Measurements from ENCODE around the gene VPS13C. TPM values are rescaled to one million over a fixed set of nuclear protein-coding genes. Genes with fewer than 3 reads are reported as not detected.

Gene VPS13C
- total RNA-seq: 60.2 and 67.5 TPM in 2 replicates
- long read RNA-seq, partial matches to known transcripts: 159 of 181 reads
- long read RNA-seq, other reads (novel, unspliced or antisense): 21 of 181 reads

GRCh38 chr15:62060113-62060895, at the start of gene VPS13C:
TSS of gene VPS13C (minus strand) at chr15:62060447. CDS start at chr15:62060374, 73 bp downstream.
- peak within 1 kb of the TSS; percentile 85 for H3K4me3 Mint-ChIP-seq (ENCODE audit: unreplicated experiment)
- H3K9me3 Mint-ChIP-seq (ENCODE audit: unreplicated experiment): no peaks in the 10 kb centered on the region
- peaks cover 30% of the 10 kb centered on the region for H3K4me1 Mint-ChIP-seq (ENCODE audit: unreplicated experiment)
- H3K27me3 Mint-ChIP-seq (ENCODE audit: unreplicated experiment): peaks cover 6% of the 10 kb centered on the region
- H3K36me3 Mint-ChIP-seq (ENCODE audit: unreplicated experiment): peaks cover 3% of the 10 kb centered on the region
- peak; percentile 98 for DNase-seq (ENCODE audit: extremely low spot score, unreplicated experiment)
- TF ChIP-seq CTCF (IDR thresholded peaks at IDR 0.05): peak; percentile 75
- peak within 1 kb of the TSS; percentile 92 for H3K27ac Mint-ChIP-seq (ENCODE audit: unreplicated experiment)

GRCh38 chr15:62109437-62109836, 49.2 kb upstream of the VPS13C start:
- no peak for TF ChIP-seq CTCF (IDR thresholded peaks at IDR 0.05)
- DNase-seq (ENCODE audit: extremely low spot score, unreplicated experiment): no peak
- peaks cover 22% of the 10 kb centered on the region for H3K4me1 Mint-ChIP-seq (ENCODE audit: unreplicated experiment)
- H3K27ac Mint-ChIP-seq (ENCODE audit: unreplicated experiment): no peak overlapping the region
- no peak overlapping the region for H3K4me3 Mint-ChIP-seq (ENCODE audit: unreplicated experiment)
- no peaks in the 10 kb centered on the region for H3K36me3 Mint-ChIP-seq (ENCODE audit: unreplicated experiment)
- H3K9me3 Mint-ChIP-seq (ENCODE audit: unreplicated experiment): no peaks in the 10 kb centered on the region
- no peaks in the 10 kb centered on the region for H3K27me3 Mint-ChIP-seq (ENCODE audit: unreplicated experiment)

GRCh38 chr15:62108411-62108810, 48.2 kb upstream of the VPS13C start:
- no peaks in the 10 kb centered on the region for H3K9me3 Mint-ChIP-seq (ENCODE audit: unreplicated experiment)
- H3K36me3 Mint-ChIP-seq (ENCODE audit: unreplicated experiment): no peaks in the 10 kb centered on the region
- no peak overlapping the region for H3K4me3 Mint-ChIP-seq (ENCODE audit: unreplicated experiment)
- peaks cover under 1% of the 10 kb centered on the region for H3K27me3 Mint-ChIP-seq (ENCODE audit: unreplicated experiment)
- peaks cover 22% of the 10 kb centered on the region for H3K4me1 Mint-ChIP-seq (ENCODE audit: unreplicated experiment)
- H3K27ac Mint-ChIP-seq (ENCODE audit: unreplicated experiment): no peak overlapping the region
- TF ChIP-seq CTCF (IDR thresholded peaks at IDR 0.05): no peak
- no peak for DNase-seq (ENCODE audit: extremely low spot score, unreplicated experiment)

- H3K27ac Mint-ChIP-seq (ENCODE audit: unreplicated experiment): no peak overlapping the region
- H3K27me3 Mint-ChIP-seq (ENCODE audit: unreplicated experiment): peaks cover 2% of the 10 kb centered on the region
- no peaks in the 10 kb centered on the region for H3K9me3 Mint-ChIP-seq (ENCODE audit: unreplicated experiment)
- H3K4me1 Mint-ChIP-seq (ENCODE audit: unreplicated experiment): peaks cover 17% of the 10 kb centered on the region
- H3K36me3 Mint-ChIP-seq (ENCODE audit: unreplicated experiment): no peaks in the 10 kb centered on the region
- no peak overlapping the region for H3K4me3 Mint-ChIP-seq (ENCODE audit: unreplicated experiment)
- DNase-seq (ENCODE audit: extremely low spot score, unreplicated experiment): no peak
- no peak for TF ChIP-seq CTCF (IDR thresholded peaks at IDR 0.05)
Observed at GRCh38 chr15:62107571-62108121, 47.4 kb upstream of the VPS13C start.

- H3K27me3 Mint-ChIP-seq (ENCODE audit: unreplicated experiment): peaks cover 8% of the 10 kb centered on the region
- no peaks in the 10 kb centered on the region for H3K9me3 Mint-ChIP-seq (ENCODE audit: unreplicated experiment)
- H3K4me1 Mint-ChIP-seq (ENCODE audit: unreplicated experiment): peaks cover 13% of the 10 kb centered on the region
- DNase-seq (ENCODE audit: extremely low spot score, unreplicated experiment): no peak
- no peaks in the 10 kb centered on the region for H3K36me3 Mint-ChIP-seq (ENCODE audit: unreplicated experiment)
- no peak for TF ChIP-seq CTCF (IDR thresholded peaks at IDR 0.05)
- no peak overlapping the region for H3K27ac Mint-ChIP-seq (ENCODE audit: unreplicated experiment)
- no peak overlapping the region for H3K4me3 Mint-ChIP-seq (ENCODE audit: unreplicated experiment)
Observed at GRCh38 chr15:62106096-62106495, 45.8 kb upstream of the VPS13C start.

All from osteocyte (in vitro differentiated cells).